BLaER1 (cell line): Measurements from ENCODE around the gene MFAP2.
A peak's percentile ranks its signal among the peaks of the same experiment; 100 is the strongest.
"Not testable (repeated sequence)": the region's sequence is repeated elsewhere in the genome, so short reads cannot be mapped to it uniquely, and the experiment has no call there.

Experiments used
- H3K27ac ChIP-seq: shearing (Covaris generic); formaldehyde crosslinking; 2 replicates; pipeline ENCODE4 v1.8.1; 2022
- H3K27me3 ChIP-seq: shearing (Covaris generic); formaldehyde crosslinking; 2 replicates; pipeline ENCODE4 v1.8.1; 2022
- H3K36me3 ChIP-seq: shearing (Covaris generic); formaldehyde crosslinking; 2 replicates; pipeline ENCODE4 v1.8.1; 2022
- H3K4me1 ChIP-seq: shearing (Covaris generic); formaldehyde crosslinking; 2 replicates; pipeline ENCODE4 v1.8.1; 2022
- H3K4me2 ChIP-seq: shearing (Covaris generic); formaldehyde crosslinking; 2 replicates; pipeline ENCODE4 v1.8.1; 2022
- H3K4me3 ChIP-seq: shearing (Covaris generic); formaldehyde crosslinking; 2 replicates; pipeline ENCODE4 v1.8.1; 2022
- H3K9ac ChIP-seq: shearing (Covaris generic); formaldehyde crosslinking; 2 replicates; pipeline ENCODE4 v1.8.1; 2022
- H3K9me3 ChIP-seq: shearing (Covaris generic); formaldehyde crosslinking; 2 replicates; pipeline ENCODE4 v1.8.1; 2022
- H4K20me1 ChIP-seq: shearing (Covaris generic); formaldehyde crosslinking; 2 replicates; pipeline ENCODE4 v1.8.1; 2022
- Cebpa-rat ChIP-seq: shearing (Covaris generic); IDR thresholded peaks from 2 replicates; pipeline ENCODE4 v1.8.1; 2022

Gene MFAP2

GRCh38 chr1:16955186-16955585 is 25.2 kb downstream of the MFAP2 start:
- Histone ChIP-seq H3K36me3 (no peaks in the 10 kb centered on the region; the same call in 1 of the 2 replicates), H4K20me1 (peaks cover 12% of the 10 kb centered on the region), H3K4me1 (peaks cover 29% of the 10 kb centered on the region), H3K9me3 (no peaks in the 10 kb centered on the region), H3K9ac (no peak overlapping the region), H3K27me3 (no peaks in the 10 kb centered on the region), H3K4me3 (no peak overlapping the region), H3K4me2 (no peak overlapping the region), H3K27ac (no peak overlapping the region)
- TF ChIP-seq Cebpa-rat, result no peak

- peaks cover 18% of the 10 kb centered on the region for H4K20me1 ChIP-seq
- no peaks in the 10 kb centered on the region for H3K9me3 ChIP-seq
- H3K4me1 ChIP-seq, result peaks cover 23% of the 10 kb centered on the region
- H3K36me3 ChIP-seq, result no peaks in the 10 kb centered on the region; the same call in 1 of the 2 replicates
- H3K9ac ChIP-seq, result no peak overlapping the region
- no peak for TF ChIP-seq Cebpa-rat
- no peak overlapping the region for H3K27ac ChIP-seq
- no peak overlapping the region for H3K4me3 ChIP-seq
- H3K4me2 ChIP-seq, result no peak overlapping the region
- no peaks in the 10 kb centered on the region for H3K27me3 ChIP-seq
Observed at GRCh38 chr1:16954579-16954978, 25.8 kb downstream of the MFAP2 start.

DNA sequence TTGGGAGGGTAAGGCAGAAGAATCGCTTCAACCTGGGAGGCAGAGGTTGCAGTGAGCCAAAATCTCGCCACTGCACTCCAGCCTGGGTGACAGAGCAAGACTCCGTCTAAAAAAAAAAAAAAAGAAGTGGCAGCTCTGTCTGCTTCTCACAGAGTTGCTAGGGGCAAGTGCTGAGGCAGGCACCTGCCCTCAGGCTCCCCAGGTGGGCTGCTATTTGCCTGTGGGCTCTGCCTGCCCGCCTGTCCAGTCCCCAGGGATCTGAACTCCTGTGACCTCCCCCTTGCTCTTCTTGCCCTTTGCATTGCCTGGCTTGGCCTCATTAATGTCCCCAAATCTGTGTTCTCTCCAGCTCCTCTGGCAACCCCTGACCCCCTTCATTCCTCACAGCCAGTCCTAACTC is 28.0 kb downstream of the MFAP2 start:
- not testable (repeated sequence) for H3K36me3 ChIP-seq, H3K27ac ChIP-seq, H3K9ac ChIP-seq, H3K27me3 ChIP-seq, H3K4me2 ChIP-seq, H3K9me3 ChIP-seq, H3K4me3 ChIP-seq
- peaks cover 24% of the 10 kb centered on the region for H3K4me1 ChIP-seq
- peaks cover 40% of the 10 kb centered on the region for H4K20me1 ChIP-seq

GRCh38 chr1:16949026-16949425 is 31.4 kb downstream of the MFAP2 start:
- not testable (repeated sequence) for H3K9me3 ChIP-seq, H3K9ac ChIP-seq

GRCh38 chr1:16948282-16948891 is 32.0 kb downstream of the MFAP2 start:
- 0 out of 2 replicates have a peak overlapping the region, but pooled peaks have one; percentile 29 for H3K27ac ChIP-seq
- H3K27me3 ChIP-seq, H3K9me3 ChIP-seq, H3K36me3 ChIP-seq, H3K4me3 ChIP-seq: not testable (repeated sequence)
- H3K9ac ChIP-seq, result 0 out of 2 replicates have a peak overlapping the region, but pooled peaks have one; percentile 28
- H3K4me2 ChIP-seq, result peak overlapping the region; percentile 62
- H4K20me1 ChIP-seq, result peaks cover 56% of the 10 kb centered on the region
- H3K4me1 ChIP-seq, result peaks cover 60% of the 10 kb centered on the region

More at GRCh38 chr1:16949026-16949425, 31.4 kb downstream of the MFAP2 start:
- H3K4me3 ChIP-seq, H3K36me3 ChIP-seq, H3K27me3 ChIP-seq: not testable (repeated sequence)
- Histone ChIP-seq H3K27ac (0 out of 2 replicates have a peak overlapping the region, but pooled peaks have one; percentile 29), H3K4me1 (peaks cover 53% of the 10 kb centered on the region), H3K4me2 (peak overlapping the region; percentile 62), H4K20me1 (peaks cover 56% of the 10 kb centered on the region)

GRCh38 chr1:16946646-16947045 is 33.8 kb downstream of the MFAP2 start:
- peak overlapping the region; percentile 30; the same call in 1 of the 2 replicates for H3K9ac ChIP-seq
- H3K36me3 ChIP-seq, result no peaks in the 10 kb centered on the region
- peaks cover 60% of the 10 kb centered on the region for H3K4me1 ChIP-seq
- no peaks in the 10 kb centered on the region for H3K27me3 ChIP-seq
- TF ChIP-seq Cebpa-rat, result no peak
- H3K27ac ChIP-seq, result no peak overlapping the region
- peaks cover 56% of the 10 kb centered on the region for H4K20me1 ChIP-seq
- H3K4me3 ChIP-seq, result 0 out of 2 replicates have a peak overlapping the region, but pooled peaks have one; percentile 20
- peak overlapping the region; percentile 91 for H3K4me2 ChIP-seq
- no peaks in the 10 kb centered on the region for H3K9me3 ChIP-seq

DNA sequence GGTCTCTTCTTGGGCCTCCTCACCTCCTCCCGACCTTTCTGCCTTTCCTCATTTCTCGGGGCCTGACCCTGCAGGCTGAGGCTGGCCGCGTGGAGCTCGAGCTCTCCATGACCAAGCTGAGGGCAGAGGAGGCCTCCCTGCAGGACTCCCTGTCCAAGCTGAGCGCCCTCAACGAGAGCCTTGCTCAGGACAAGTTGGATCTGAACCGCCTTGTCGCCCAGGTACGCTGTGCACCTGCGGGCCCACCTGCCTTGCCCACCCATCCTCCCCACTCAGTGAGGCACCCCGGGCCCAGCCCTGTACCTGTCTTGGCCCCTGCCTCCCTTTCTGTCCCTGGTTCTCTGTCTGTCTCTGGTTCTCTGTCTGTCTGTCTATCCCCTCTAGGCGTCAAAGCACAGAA is 34.2 kb downstream of the MFAP2 start:
- not testable (repeated sequence) for H3K36me3 ChIP-seq
- peaks cover 52% of the 10 kb centered on the region for H4K20me1 ChIP-seq

DNA sequence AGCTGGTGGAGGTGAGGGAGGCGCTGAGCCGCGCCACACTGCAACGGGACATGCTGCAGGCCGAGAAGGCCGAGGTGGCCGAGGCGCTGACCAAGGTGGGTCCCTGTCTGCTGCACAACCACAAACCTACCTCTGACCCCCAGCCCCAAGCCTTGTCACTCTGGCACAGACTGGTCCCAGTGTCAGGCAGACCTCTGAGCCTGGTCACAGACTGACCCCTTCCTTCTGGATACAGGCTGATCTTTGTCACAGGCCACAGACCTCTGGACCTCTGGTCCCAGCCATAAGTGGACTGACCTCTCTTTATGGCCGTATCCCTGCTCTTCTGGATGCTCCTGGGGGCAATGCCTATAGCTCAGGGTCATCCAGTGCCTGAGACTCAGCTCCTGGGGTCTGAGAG is 34.9 kb downstream of the MFAP2 start:
- H3K4me2 ChIP-seq, result peak overlapping the region; percentile 91
- H4K20me1 ChIP-seq, result peaks cover 46% of the 10 kb centered on the region
- H3K9me3 ChIP-seq, H3K27ac ChIP-seq, H3K36me3 ChIP-seq, H3K27me3 ChIP-seq: not testable (repeated sequence)
- 0 out of 2 replicates have a peak overlapping the region, but pooled peaks have one; percentile 20 for H3K4me3 ChIP-seq
- H3K9ac ChIP-seq, result 0 out of 2 replicates have a peak overlapping the region, but pooled peaks have one; percentile 30
- peaks cover 60% of the 10 kb centered on the region for H3K4me1 ChIP-seq

More for the DNA sequence above, 34.2 kb downstream of the MFAP2 start:
- peak overlapping the region; percentile 30; the same call in 1 of the 2 replicates for H3K9ac ChIP-seq
- H3K27ac ChIP-seq, H3K9me3 ChIP-seq, H3K27me3 ChIP-seq: not testable (repeated sequence)
- H3K4me1 ChIP-seq, result peaks cover 60% of the 10 kb centered on the region
- H3K4me3 ChIP-seq, result peak overlapping the region; percentile 20; the same call in 1 of the 2 replicates
- H3K4me2 ChIP-seq, result peak overlapping the region; percentile 91

DNA sequence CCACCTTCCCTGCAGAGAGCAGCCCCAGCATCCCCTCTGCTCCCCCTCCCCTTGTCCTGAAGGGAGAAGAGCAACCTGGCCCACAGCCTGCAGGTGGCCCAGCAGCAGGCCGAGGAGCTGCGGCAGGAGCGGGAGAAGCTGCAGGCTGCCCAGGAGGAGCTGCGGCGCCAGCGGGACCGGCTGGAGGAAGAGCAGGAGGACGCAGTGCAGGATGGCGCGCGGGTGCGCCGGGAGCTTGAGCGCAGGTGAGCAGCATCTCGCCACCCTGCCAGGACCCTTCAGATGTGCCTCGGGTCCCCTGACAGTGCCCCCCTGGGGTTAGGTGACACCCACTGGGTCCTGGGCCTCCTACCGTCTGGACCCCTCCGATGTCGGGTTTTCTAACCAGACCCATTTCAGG is 36.4 kb downstream of the MFAP2 start:
- Histone ChIP-seq H4K20me1 (peaks cover 33% of the 10 kb centered on the region), H3K27me3 (no peaks in the 10 kb centered on the region), H3K4me2 (peak overlapping the region; percentile 91), H3K9me3 (no peaks in the 10 kb centered on the region), H3K9ac (no peak overlapping the region), H3K36me3 (no peaks in the 10 kb centered on the region; the same call in 1 of the 2 replicates), H3K4me3 (no peak overlapping the region), H3K4me1 (peaks cover 57% of the 10 kb centered on the region), H3K27ac (no peak overlapping the region)
- no peak for TF ChIP-seq Cebpa-rat

- H3K36me3 ChIP-seq, result peaks cover 24% of the 10 kb centered on the region; the same call in 1 of the 2 replicates
- H3K4me3 ChIP-seq, H3K9me3 ChIP-seq, H3K4me2 ChIP-seq, H4K20me1 ChIP-seq, H3K9ac ChIP-seq, H3K27me3 ChIP-seq, H3K27ac ChIP-seq: not testable (repeated sequence)
- H3K4me1 ChIP-seq, result peaks cover 12% of the 10 kb centered on the region
Observed at GRCh38 chr1:16939386-16940180, 40.8 kb downstream of the MFAP2 start.
